ENCODE measurements around the gene PKDREJ. TPM values are rescaled to one million over a fixed set of nuclear protein-coding genes. Genes with fewer than 3 reads are reported as not detected.

The PKDREJ gene
- total and polyA plus RNA-seq, 2 of the 4 experiments (the other 2 are of a cell fraction), result 0.02 TPM; not detected in 1

DNA sequence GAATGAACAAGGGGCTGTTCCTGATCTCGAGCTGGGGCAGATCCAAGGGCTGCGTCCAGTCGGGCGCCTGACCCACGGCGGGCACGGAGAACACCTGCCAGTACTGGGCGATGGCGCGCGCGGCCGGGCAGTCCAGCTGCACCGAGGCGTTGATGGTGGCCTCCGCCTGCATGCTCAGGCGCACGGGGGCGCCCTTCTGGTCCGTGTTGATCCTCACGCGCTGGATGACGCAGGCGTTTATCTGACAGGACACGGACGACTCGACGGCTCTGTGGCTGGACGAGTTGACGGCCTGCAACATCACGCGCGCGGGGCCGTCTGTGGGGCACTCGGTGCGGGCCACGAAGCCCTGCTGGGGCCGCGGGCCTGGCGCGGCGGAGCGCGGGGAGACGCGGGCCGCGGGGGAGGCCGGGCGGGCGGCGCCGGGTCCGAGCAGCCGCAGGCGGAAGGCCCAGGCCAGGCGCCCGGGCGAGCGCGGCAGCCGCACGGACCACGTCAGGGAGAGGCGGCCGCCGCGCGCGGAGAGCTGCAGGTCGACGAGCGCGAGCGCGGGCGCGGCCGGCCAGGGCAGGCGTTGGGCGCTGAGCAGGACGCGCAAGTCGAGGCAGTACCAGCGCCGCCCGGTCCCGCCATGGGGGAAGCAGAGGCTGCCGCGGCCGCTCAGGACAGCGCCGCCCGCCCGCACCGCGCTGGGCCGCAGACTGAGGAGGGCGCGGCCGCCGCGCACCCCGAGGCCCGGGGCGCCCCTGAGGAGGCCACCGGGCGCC lies 511 bp downstream of the PKDREJ start:
- no peak overlapping the region for H3K9ac ChIP-seq (ENCODE audit: low read depth, low read length)
- WGBS, 2 experiments (ENCODE audit: extremely low coverage in 2 of 2, insufficient read length in 1 of 2), result 14% methylated on average over 33 of the region's 109 CpGs; no CpG with 5 or more reads in 1 of the 2 experiments
- H3K14ac ChIP-seq (replicated peaks; ENCODE audit: low read depth, low read length), result no peak overlapping the region
- no peak overlapping the region for H3K4me3 ChIP-seq (ENCODE audit: insufficient read depth, low read depth, low read length)
- no peak overlapping the region for H3K4me2 ChIP-seq (ENCODE audit: low read depth, low read length)
- peak; percentile 35 for DNase-seq
- no peak overlapping the region for H3K56ac ChIP-seq (ENCODE audit: extremely low read depth, insufficient read depth, low read length)
- no peak overlapping the region for H4K8ac ChIP-seq (ENCODE audit: low read depth in 2 of 2, low read length in 2 of 2)
- intact Hi-C loops (cut with micrococcal nuclease), result no loop called here
- no TSS peak for BruUV-seq (replicated peaks)
- H2BK20ac ChIP-seq (ENCODE audit: low read depth, low read length), result no peak overlapping the region
- in situ Hi-C loops (cut with MboI; ENCODE audit: low sequenced_read_pairs), result no loop called here
- H3K27me3 ChIP-seq (ENCODE audit: control insufficient read depth, insufficient read depth, low read length), result peaks cover 32% of the 10 kb centered on the region
- H3K9me1 ChIP-seq (ENCODE audit: insufficient read depth, low read length), result no peaks in the 10 kb centered on the region
- H2AK9ac ChIP-seq (replicated peaks; ENCODE audit: low read depth, low read length, poor library complexity), result peak overlapping the region; percentile 7
- no peaks in the 10 kb centered on the region for H3K4me1 ChIP-seq (ENCODE audit: control insufficient read depth, insufficient read depth, low read length)
- peak; percentile 35; the same call in 1 of the 2 replicates for ATAC-seq (ENCODE audit: low read depth)
- no peak overlapping the region for H3K27ac ChIP-seq (ENCODE audit: insufficient read depth, low read length)
- peak overlapping the region; percentile 69 for H2AFZ ChIP-seq (replicated peaks; ENCODE audit: low read length, poor library complexity)
- H3K18ac ChIP-seq (ENCODE audit: low read depth, low read length), result no peak overlapping the region
- no peak overlapping the region for H2BK15ac ChIP-seq (ENCODE audit: low read depth, low read length)
- no peak overlapping the region for H2BK120ac ChIP-seq (ENCODE audit: low read depth, low read length)
- POLR2A ChIA-PET (ENCODE audit: unreplicated experiment), result no interaction called here
- no peak overlapping the region for H2BK5ac ChIP-seq (ENCODE audit: low read depth, low read length, poor library complexity, severe bottlenecking)
- peaks cover 0 to 2% of the 10 kb centered on the region in 2 experiments; a peak in 1 of 4 replicates for H3K79me1 ChIP-seq (ENCODE audit: low read depth in 1 of 2, low read length in 2 of 2)
- no peak overlapping the region for H3K4ac ChIP-seq (ENCODE audit: low read depth, low read length)
- no peaks in the 10 kb centered on the region for H4K20me1 ChIP-seq (ENCODE audit: insufficient read depth, low read length)
- H4K91ac ChIP-seq (ENCODE audit: insufficient read depth, low read depth, low read length), result no peak overlapping the region
- no peak overlapping the region for H4K5ac ChIP-seq (ENCODE audit: low read depth, low read length)
- TF ChIP-seq, protein P1, sequence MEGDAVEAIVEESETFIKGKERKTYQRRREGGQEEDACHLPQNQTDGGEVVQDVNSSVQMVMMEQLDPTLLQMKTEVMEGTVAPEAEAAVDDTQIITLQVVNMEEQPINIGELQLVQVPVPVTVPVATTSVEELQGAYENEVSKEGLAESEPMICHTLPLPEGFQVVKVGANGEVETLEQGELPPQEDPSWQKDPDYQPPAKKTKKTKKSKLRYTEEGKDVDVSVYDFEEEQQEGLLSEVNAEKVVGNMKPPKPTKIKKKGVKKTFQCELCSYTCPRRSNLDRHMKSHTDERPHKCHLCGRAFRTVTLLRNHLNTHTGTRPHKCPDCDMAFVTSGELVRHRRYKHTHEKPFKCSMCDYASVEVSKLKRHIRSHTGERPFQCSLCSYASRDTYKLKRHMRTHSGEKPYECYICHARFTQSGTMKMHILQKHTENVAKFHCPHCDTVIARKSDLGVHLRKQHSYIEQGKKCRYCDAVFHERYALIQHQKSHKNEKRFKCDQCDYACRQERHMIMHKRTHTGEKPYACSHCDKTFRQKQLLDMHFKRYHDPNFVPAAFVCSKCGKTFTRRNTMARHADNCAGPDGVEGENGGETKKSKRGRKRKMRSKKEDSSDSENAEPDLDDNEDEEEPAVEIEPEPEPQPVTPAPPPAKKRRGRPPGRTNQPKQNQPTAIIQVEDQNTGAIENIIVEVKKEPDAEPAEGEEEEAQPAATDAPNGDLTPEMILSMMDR (conservative IDR thresholded peaks at IDR 0.05; ENCODE audit: low read depth, low read length), result peak; percentile 29; the same call in 1 of the 2 replicates
- TF ChIP-seq POLR2A (IDR thresholded peaks at IDR 0.05; ENCODE audit: low read depth, low read length), result no peak
- no peak for TF ChIP-seq CEBPB (IDR thresholded peaks at IDR 0.05; ENCODE audit: low read depth, low read length)
- no peak for TF ChIP-seq MXI1 (IDR thresholded peaks at IDR 0.05; ENCODE audit: borderline replicate concordance, low read depth, low read length)
- peaks cover 23% of the 10 kb centered on the region for H3K9me3 ChIP-seq (ENCODE audit: control insufficient read depth, insufficient read depth, low read length)
- CTCF ChIA-PET, result no interaction called here
- H3K36me3 ChIP-seq (ENCODE audit: control insufficient read depth, insufficient read depth, low read length), result no peaks in the 10 kb centered on the region
- H3K23ac ChIP-seq (ENCODE audit: low read depth, low read length), result no peak overlapping the region
- H2AK5ac ChIP-seq (ENCODE audit: low read depth, low read length), result no peak overlapping the region
- dilution Hi-C loops (cut with HindIII; ENCODE audit: low sequenced_read_pairs, unreplicated experiment), result no loop called here
